ENCODE data around the gene CELF4.

DNA sequence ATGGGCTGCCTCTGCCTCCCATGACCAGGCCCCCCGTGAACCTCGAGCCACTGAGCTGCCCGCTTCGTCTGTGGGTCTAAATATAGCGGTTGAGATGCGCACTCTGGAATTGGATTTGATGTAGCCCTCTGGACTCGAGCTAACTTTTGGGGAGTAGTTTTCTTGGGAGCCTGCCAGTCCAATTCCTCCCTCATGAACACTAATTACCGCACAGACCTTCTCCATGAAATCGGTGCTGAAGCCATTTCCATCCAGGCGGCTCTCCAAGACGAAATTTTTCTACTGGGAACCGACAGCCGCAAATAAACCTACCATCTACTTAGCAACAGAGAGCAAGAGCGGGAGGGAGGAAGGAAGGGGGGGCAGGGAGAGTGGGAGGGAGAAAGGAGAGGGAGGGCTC, 63.6 kb downstream of the CELF4 start:
- TF ChIP-seq POLR2A (IDR thresholded peaks at IDR 0.05) (no peak), EP300 (IDR thresholded peaks at IDR 0.05) (no peak)
- TF ChIP-seq, protein P1, sequence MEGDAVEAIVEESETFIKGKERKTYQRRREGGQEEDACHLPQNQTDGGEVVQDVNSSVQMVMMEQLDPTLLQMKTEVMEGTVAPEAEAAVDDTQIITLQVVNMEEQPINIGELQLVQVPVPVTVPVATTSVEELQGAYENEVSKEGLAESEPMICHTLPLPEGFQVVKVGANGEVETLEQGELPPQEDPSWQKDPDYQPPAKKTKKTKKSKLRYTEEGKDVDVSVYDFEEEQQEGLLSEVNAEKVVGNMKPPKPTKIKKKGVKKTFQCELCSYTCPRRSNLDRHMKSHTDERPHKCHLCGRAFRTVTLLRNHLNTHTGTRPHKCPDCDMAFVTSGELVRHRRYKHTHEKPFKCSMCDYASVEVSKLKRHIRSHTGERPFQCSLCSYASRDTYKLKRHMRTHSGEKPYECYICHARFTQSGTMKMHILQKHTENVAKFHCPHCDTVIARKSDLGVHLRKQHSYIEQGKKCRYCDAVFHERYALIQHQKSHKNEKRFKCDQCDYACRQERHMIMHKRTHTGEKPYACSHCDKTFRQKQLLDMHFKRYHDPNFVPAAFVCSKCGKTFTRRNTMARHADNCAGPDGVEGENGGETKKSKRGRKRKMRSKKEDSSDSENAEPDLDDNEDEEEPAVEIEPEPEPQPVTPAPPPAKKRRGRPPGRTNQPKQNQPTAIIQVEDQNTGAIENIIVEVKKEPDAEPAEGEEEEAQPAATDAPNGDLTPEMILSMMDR (IDR thresholded peaks at IDR 0.05): no peak
